ENCODE results near the gene PLB1.
"Not testable (repeated sequence)": the region's sequence is repeated elsewhere in the genome, so short reads cannot be mapped to it uniquely, and the experiment has no call there.

The PLB1 gene

DNA sequence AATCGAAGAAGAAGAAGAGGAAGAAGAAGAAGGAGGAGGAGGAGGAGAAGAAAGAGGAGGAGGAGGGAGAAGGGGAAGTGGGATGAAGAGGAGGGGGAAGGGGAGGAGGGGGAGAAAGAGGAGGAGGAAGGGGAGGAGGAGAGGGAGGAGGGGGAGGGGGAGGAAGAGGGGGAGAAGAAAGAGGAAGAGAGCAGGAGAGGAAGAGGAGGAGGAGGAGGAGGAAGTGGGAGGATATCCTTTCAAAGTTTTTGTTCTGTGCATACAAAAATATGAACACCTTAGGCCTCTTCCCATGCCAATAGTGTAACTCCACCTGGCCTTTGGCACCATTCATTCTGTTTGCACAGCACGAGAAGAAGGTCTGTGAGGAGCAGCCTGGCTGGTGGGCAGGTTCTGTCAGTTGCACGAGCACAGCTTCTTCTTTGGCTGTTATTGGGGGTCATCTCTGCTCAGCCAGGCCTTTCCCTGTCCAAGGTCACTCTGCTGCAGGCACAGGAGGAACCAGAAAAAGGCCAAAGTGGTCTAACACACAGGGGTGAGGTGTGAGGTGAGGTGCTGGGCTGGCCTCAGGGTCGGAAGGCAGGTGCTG lies 25.8 kb upstream of the PLB1 start:
- no peak for DNase-seq (ENCODE audit: extremely low read depth, low read depth)
- TF ChIP-seq, protein P1, sequence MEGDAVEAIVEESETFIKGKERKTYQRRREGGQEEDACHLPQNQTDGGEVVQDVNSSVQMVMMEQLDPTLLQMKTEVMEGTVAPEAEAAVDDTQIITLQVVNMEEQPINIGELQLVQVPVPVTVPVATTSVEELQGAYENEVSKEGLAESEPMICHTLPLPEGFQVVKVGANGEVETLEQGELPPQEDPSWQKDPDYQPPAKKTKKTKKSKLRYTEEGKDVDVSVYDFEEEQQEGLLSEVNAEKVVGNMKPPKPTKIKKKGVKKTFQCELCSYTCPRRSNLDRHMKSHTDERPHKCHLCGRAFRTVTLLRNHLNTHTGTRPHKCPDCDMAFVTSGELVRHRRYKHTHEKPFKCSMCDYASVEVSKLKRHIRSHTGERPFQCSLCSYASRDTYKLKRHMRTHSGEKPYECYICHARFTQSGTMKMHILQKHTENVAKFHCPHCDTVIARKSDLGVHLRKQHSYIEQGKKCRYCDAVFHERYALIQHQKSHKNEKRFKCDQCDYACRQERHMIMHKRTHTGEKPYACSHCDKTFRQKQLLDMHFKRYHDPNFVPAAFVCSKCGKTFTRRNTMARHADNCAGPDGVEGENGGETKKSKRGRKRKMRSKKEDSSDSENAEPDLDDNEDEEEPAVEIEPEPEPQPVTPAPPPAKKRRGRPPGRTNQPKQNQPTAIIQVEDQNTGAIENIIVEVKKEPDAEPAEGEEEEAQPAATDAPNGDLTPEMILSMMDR (IDR thresholded peaks at IDR 0.05; ENCODE audit: low read depth, low read length), result no peak

DNA sequence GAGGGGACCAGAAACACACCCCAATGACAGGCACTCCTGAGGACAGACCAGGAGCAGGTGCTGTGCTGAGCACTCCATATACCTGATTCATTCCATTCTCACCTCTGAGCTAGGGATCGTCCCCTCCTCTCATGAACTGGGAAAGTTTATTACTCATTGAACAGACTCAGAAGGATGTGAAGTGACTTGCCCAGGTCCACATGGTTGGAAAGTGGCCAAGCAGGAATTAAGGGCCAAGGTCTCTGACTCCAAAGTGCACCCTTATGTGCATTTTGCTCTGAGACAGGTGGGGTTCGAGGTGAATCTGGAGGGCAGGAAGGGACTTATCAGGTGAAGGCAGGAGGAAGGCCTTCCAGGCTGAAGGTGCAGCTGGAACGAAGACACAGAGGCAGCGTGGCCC lies 25.1 kb upstream of the PLB1 start:
- DNase-seq (ENCODE audit: extremely low read depth, low read depth), result no peak
- TF ChIP-seq, protein P1 (IDR thresholded peaks at IDR 0.05; ENCODE audit: low read depth, low read length), result no peak

DNA sequence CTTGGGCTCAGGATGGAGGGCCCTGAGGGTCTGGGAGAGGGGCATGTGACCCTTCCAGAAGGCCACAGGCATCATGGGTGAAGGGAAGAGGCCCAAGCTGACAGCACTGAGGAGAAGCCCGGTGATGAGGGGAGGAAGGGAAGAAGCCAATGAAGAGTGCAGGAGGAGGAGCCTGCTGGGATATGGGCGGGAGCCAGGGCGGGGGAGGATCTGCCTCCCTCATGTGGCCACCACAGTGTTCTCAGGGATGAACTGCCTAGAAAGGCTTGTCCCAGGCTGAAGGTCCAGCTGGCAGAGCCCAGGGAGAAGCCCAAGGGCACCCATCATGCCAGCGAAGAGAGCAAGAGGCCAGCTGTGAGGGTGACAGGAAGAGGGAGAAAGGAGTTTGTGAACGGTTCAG lies 24.6 kb upstream of the PLB1 start:
- DNase-seq (ENCODE audit: extremely low read depth, low read depth), result no peak
- TF ChIP-seq, protein P1 (IDR thresholded peaks at IDR 0.05; ENCODE audit: low read depth, low read length), result no peak

DNA sequence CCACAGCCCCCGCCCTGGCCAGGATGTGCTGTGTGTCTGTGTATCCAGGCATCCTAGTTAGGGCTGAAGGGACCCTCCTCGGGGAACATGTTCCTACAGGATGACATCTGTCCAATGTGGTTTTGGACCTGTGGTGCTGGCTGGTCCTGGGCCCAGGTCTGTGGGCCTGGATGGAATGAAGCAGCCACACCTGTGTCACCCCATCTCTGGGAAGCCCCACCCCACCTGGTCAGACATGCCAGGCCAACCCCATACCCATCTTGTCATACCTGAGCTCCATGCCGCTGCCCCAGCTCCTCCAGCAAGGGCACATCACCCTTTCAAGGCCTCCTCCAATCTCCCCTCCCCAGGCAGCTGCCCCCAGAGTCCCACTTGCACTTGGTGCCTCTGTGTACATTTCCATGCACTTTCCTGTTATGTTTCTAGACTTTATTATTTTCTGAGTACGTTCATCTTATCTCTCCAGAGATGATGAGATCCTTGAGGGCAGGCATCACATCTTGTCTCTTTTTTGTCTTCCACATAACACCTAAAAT lies 24.1 kb upstream of the PLB1 start:
- no peak for DNase-seq (ENCODE audit: extremely low read depth, low read depth)

DNA sequence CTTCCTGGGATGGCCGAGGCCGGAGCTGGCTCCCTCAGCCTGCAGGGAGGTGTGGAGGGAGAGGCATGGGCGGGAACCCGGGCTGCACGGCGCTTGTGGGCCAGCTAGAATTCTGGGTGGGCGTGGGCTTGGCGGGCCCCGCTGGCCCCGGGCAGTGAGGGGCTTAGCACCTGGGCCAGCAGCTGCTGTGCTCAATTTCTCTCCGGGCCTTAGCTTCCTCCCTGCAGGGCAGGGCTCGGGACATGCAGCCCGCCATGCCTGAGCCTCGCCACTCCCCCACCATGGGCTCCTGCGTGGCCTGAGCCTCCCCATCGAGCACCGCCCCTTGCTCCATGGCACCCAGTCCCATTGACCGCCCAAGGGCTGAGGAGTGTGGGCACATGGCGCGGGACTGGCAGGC lies 23.2 kb upstream of the PLB1 start:
- not testable (repeated sequence) for DNase-seq (ENCODE audit: extremely low read depth, low read depth)

More for the DNA sequence above, 24.1 kb upstream of the PLB1 start:
- TF ChIP-seq, protein P1 (IDR thresholded peaks at IDR 0.05; ENCODE audit: low read depth, low read length), result no peak

DNA sequence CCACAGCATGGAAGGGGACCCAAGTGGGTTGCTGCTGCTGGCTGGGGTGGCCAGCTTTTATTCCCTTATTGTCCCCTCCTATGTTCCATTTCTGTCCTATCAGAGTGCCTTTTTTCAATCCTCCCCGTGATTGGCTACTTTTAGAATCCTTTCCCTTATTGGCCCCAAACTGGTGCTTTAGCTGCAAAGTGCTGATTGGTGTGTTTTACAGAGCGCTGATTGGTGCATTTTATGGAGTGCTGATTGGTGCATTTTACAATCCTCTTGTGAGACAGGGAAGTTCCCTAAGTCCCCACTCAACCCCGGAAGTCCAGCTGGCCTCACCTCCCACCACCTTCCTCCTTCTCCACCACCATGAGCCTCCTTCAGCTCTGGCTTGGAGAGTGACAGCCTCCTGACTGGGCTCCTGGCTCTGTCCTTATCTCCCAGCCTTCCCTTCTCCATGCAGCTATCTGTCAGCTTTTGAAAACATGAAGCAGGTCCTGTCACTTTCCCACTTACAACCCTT lies 20.7 kb upstream of the PLB1 start:
- no peak for DNase-seq (ENCODE audit: extremely low read depth, low read depth)
- TF ChIP-seq, protein P1 (IDR thresholded peaks at IDR 0.05; ENCODE audit: low read depth, low read length), result no peak

DNA sequence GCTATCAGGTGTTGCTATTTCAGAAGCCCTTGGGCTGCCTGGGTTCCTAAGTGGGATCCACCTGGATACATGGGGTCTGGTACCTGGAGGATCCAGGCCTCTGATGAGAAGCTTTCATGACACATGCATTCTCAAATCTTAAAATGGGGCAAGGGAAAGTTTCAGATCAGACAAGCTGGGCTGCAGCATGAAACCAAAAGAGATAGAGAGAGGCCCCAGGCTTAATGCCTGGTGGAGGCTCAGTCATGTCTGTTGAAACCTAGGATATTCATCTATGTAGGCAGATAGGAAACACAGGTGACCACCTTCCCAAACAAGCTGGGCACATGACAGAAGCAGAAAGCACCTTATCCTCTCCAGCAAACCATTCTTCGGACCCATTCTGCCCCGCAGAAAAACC lies 18.8 kb upstream of the PLB1 start:
- DNase-seq (ENCODE audit: extremely low read depth, low read depth), result no peak
- TF ChIP-seq, protein P1 (IDR thresholded peaks at IDR 0.05; ENCODE audit: low read depth, low read length), result no peak

DNA sequence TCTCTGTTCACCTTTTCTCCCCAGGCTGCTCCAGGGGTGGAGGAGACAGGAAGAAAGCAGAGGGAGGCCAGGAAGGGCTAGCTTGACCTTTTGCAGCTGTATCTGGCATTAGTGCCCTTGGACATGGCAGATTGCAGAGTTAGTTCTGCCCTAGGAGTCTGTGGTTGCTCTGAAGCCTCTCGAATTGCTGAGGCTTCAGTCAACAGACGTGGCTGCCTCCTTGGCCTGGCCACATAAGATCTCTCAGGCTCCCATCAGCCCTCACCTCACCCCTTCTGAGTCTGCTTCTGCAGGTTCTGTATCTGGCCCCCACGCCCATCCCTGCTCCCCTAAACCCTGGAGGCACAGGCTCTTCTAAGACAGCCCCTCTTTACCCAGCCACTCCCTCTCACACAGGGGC lies 18.2 kb upstream of the PLB1 start:
- no peak for DNase-seq (ENCODE audit: extremely low read depth, low read depth)

More for the DNA sequence above, 18.2 kb upstream of the PLB1 start:
- TF ChIP-seq, protein P1 (IDR thresholded peaks at IDR 0.05; ENCODE audit: low read depth, low read length), result no peak
